GM18868 (cell line): Measurements from ENCODE around the gene ADAMTS13.

Experiments used
- ATAC-seq: cut with Tn5 transposase; IDR thresholded peaks from one replicate; pipeline ENCODE4 v1.9.1; 2021; ENCODE audit warnings: mild to moderate bottlenecking, moderate library complexity; ENCODE audit not compliant: unreplicated experiment

The ADAMTS13 gene

DNA sequence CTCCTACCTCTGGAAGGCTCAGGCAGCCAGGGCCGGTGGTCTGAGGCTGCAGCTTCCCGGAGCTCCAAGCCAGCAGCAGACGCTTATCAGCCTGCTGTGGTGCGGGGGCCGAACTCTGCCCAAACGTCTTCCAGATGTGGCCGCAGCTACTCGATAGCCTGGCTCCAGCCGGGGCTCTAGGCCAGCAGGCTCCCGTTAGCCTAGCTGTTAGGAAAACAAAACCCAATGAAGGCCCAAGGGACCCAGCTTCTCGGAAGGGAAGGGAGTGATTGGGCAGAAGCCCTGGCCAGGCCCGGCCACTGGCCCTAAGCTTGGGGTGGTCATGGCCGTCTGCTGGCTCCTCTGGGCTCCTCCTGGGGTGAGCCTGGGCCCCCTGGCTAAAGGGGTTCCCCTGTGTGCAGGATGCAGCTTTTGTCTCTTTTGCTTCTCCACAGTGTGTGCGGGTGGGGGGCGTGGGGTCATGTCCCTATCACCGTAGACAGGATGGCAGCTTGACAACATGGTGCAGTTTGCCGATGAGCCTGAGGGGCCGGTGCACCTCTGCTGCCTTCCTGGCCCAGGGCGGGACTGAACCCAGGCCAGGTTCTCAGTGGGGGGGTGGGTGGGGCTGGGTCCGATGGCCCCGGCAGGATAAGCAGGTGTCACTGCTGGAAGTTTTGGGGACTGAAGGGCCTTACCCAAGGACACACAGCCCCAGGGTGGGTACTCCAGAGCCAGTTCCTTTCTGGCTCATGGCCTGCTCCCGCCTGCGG lies 83.9 kb downstream of the ADAMTS13 start:
- ATAC-seq = no peak

GRCh38 chr9:133506653-133507038 lies 84.5 kb downstream of the ADAMTS13 start:
- ATAC-seq = no peak

DNA sequence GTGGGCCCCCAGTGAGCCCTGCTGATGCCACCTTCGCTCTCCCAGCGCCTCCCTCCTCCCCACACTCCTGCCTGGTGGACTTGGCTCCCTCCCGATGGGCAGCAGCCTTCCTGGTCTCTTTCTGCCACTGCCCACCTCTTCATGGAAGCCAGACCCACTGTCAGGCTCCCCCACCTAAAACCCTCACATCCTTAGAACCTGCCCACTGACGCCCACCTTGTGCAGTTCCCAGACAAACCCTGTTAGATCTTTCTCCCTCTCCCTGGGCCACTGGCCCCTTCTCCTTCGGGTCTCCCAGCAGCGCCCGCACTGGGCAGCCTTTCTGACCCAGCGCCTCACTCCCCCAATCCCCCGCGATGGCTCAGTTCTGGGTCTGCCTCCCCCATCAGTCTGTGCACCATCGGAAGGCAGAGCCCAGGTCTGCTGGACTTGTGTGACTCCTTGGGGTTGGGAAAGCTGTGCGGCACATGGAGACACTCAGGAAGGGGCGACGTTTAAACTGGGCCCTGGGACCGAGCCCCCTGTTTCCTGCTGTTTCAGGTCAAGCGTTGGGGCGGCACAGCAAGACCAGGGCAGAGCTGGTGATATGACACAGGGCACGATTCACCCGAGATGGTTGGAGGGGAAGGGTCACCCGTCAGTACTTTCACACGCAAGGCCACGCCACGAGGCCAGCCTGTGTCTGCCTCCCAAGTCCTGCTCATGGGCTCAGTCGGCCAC lies 85.2 kb downstream of the ADAMTS13 start:
- ATAC-seq = no peak

DNA sequence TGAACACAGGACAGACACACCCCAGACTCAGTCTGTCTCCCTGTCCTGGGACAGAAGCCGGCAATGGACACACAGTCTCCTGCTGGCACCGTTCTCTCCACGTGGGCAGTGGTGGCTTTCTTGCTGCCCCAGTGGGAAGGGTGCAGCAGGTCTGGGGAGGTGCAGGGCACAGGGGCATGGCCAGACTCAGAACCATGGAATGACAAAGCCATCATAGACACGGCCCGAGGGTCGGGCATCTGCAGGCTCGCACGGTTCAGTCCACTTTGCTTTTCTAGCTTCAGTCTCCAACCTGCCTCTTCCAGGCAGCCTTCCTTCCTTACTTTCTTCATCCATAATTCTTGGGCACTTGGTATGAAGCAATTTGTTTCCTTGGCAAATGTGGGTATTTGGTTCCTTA lies 85.9 kb downstream of the ADAMTS13 start:
- ATAC-seq = no peak
